Activated gamma-delta T cell treated with anti-CD3 and anti-CD28 coated beads, Interleukin-2, amount 50 U/mL, for 16 hours (primary cell): ENCODE data around the gene CPPED1.
"Not testable (repeated sequence)": the region's sequence is repeated elsewhere in the genome, so short reads cannot be mapped to it uniquely, and the experiment has no call there.

Source experiments
- DNase-seq: peaks from one replicate; pipeline ENCODE4 v3.0.0-alpha.2; 2020; ENCODE audit warnings: low read depth

CPPED1 gene

GRCh38 chr16:12766853-12767252 is 36.8 kb downstream of the CPPED1 start:
- DNase-seq = no peak

- not testable (repeated sequence) for DNase-seq
Measured at GRCh38 chr16:12766208-12766607, 37.5 kb downstream of the CPPED1 start.

- no peak for DNase-seq
Measured at GRCh38 chr16:12764813-12765488, 38.7 kb downstream of the CPPED1 start.

- no peak for DNase-seq
Measured at GRCh38 chr16:12763517-12763916, 40.2 kb downstream of the CPPED1 start.

- no peak for DNase-seq
Measured at GRCh38 chr16:12760819-12761611, 42.7 kb downstream of the CPPED1 start.

GRCh38 chr16:12758670-12759558 is 44.8 kb downstream of the CPPED1 start:
- no peak for DNase-seq

- no peak for DNase-seq
Measured at GRCh38 chr16:12758031-12758669, 45.5 kb downstream of the CPPED1 start.

GRCh38 chr16:12757546-12757945 is 46.1 kb downstream of the CPPED1 start:
- no peak for DNase-seq

- no peak for DNase-seq
Measured at GRCh38 chr16:12754824-12755543, 48.7 kb downstream of the CPPED1 start.

GRCh38 chr16:12753203-12754023 is 50.3 kb downstream of the CPPED1 start:
- no peak for DNase-seq

GRCh38 chr16:12752159-12752558 is 51.5 kb downstream of the CPPED1 start:
- no peak for DNase-seq

GRCh38 chr16:12750554-12750918 is 53.2 kb downstream of the CPPED1 start:
- DNase-seq = no peak

GRCh38 chr16:12749076-12749475 is 54.6 kb downstream of the CPPED1 start:
- DNase-seq = no peak

GRCh38 chr16:12747827-12748226 is 55.9 kb downstream of the CPPED1 start:
- no peak for DNase-seq

GRCh38 chr16:12747261-12747660 is 56.4 kb downstream of the CPPED1 start:
- no peak for DNase-seq

- DNase-seq = no peak
Measured at GRCh38 chr16:12744860-12745259, 58.8 kb downstream of the CPPED1 start.

GRCh38 chr16:12742741-12743140 is 60.9 kb downstream of the CPPED1 start:
- no peak for DNase-seq

- DNase-seq = no peak
Measured at GRCh38 chr16:12740986-12741610, 62.6 kb downstream of the CPPED1 start.

- DNase-seq = no peak
Measured at GRCh38 chr16:12739738-12740137, 63.9 kb downstream of the CPPED1 start.

GRCh38 chr16:12737563-12737962 is 66.1 kb downstream of the CPPED1 start:
- DNase-seq = no peak
